A549 (cell line): ENCODE results near the gene ANO9.

Source experiments
- ATOH8 ChIP-seq: fragments of 250-450 bp; sonication (Bioruptor Pico); IDR thresholded peaks from 2 replicates; pipeline ENCODE4 v1.5.0; 2020; ENCODE audit warnings: low read depth, mild to moderate bottlenecking, moderate library complexity
- CTCF ChIP-seq: fragments of >200 bp; sonication (Bioruptor Twin); formaldehyde crosslinking; IDR thresholded peaks from 3 replicates; pipeline ENCODE4 v1.5.1; 2016
- HDAC2 ChIP-seq: fragments of 200-600 bp; sonication (generic); IDR thresholded peaks from 2 replicates; pipeline ENCODE4 v1.6.1; 2016
- KDM1A ChIP-seq: fragments of 200-600 bp; sonication (generic); IDR thresholded peaks from 2 replicates; pipeline ENCODE4 v1.6.1; 2016; ENCODE audit warnings: low read depth, mild to moderate bottlenecking
- MAX ChIP-seq: IDR thresholded peaks from 2 replicates; pipeline ENCODE4 v1.6.1; 2012
- MAZ ChIP-seq: fragments of 150-350 bp; IDR thresholded peaks from 2 replicates; pipeline ENCODE4 v1.6.1; 2014; ENCODE audit warnings: antibody characterized with exemption, low read depth, low read length, borderline replicate concordance
- PHF8 ChIP-seq: fragments of 200-600 bp; sonication (generic); IDR thresholded peaks from 2 replicates; pipeline ENCODE4 v1.6.1; 2016; ENCODE audit warnings: low read depth, mild to moderate bottlenecking, antibody characterized with exemption, moderate library complexity, borderline replicate concordance
- POLR2A ChIP-seq: IDR thresholded peaks from 2 replicates; pipeline ENCODE4 v1.6.1; 2012; ENCODE audit warnings: mild to moderate bottlenecking, low read length
- POLR2AphosphoS2 ChIP-seq: conservative IDR thresholded peaks from 2 replicates; pipeline ENCODE4 v1.6.1; 2012; ENCODE audit warnings: low read length, improper control_type of control experiment, inconsistent platforms
- REST ChIP-seq: fragments of 200-600 bp; sonication (generic); IDR thresholded peaks from 2 replicates; pipeline ENCODE4 v1.6.1; 2016; ENCODE audit warnings: antibody characterized with exemption, mild to moderate bottlenecking, moderate library complexity
- SMC3 ChIP-seq: fragments of >200 bp; sonication (Bioruptor Twin); formaldehyde crosslinking; IDR thresholded peaks from 3 replicates; pipeline ENCODE4 v1.6.1; 2018; ENCODE audit warnings: inconsistent platforms
- SREBF2 ChIP-seq: fragments of 450-650 bp; IDR thresholded peaks from 2 replicates; pipeline ENCODE4 v1.6.1; 2014; ENCODE audit warnings: mild to moderate bottlenecking, moderate library complexity
- ZFP36 ChIP-seq: fragments of 450-650 bp; IDR thresholded peaks from 2 replicates; pipeline ENCODE4 v1.6.1; 2014; ENCODE audit warnings: borderline replicate concordance; ENCODE audit not compliant: partially characterized antibody

GRCh38 chr11:399731-400211, 42.0 kb downstream of the ANO9 start:
- TF ChIP-seq KDM1A (no peak), HDAC2 (no peak), POLR2A (no peak), REST (no peak), CTCF (no peak), SMC3 (no peak), ATOH8 (CRISPR knock-in tag) (no peak), PHF8 (no peak), MAX (no peak), POLR2AphosphoS2 (no peak), ZFP36 (no peak), SREBF2 (no peak), MAZ (no peak)
